Fibroblast of the aortic adventitia (primary cell): ENCODE data around the gene LHX4. TPM values are rescaled to one million over a fixed set of nuclear protein-coding genes. Genes with fewer than 3 reads are reported as not detected.

ENCODE experiments used
- DNase-seq: peaks from one replicate; pipeline ENCODE4 v3.0.0-alpha.2; 2010; ENCODE audit warnings: low read depth
- H3K4me3 ChIP-seq: 2 replicates; pipeline ENCODE4 v1.5.1; 2011; ENCODE audit warnings: low read depth, mild to moderate bottlenecking, control low read depth, low read length, moderate library complexity
- total RNA-seq: library from RNA; depleted of rRNA; stranded (reverse); fragments of >200 nt; gene quantifications from 2 replicates; pipeline ENCODE4 v1.2.3, GENCODE V29; 2012; ENCODE audit warnings: low replicate concordance
- TF ChIP-seq, protein P1 (sequence below): IDR thresholded peaks from 2 replicates; pipeline ENCODE4 v1.5.1; 2011; ENCODE audit warnings: mild to moderate bottlenecking, low read length, control low read depth, inconsistent platforms; ENCODE audit not compliant: insufficient read depth

The LHX4 gene
- total RNA-seq, 1 donor: under 0.01 TPM

DNA sequence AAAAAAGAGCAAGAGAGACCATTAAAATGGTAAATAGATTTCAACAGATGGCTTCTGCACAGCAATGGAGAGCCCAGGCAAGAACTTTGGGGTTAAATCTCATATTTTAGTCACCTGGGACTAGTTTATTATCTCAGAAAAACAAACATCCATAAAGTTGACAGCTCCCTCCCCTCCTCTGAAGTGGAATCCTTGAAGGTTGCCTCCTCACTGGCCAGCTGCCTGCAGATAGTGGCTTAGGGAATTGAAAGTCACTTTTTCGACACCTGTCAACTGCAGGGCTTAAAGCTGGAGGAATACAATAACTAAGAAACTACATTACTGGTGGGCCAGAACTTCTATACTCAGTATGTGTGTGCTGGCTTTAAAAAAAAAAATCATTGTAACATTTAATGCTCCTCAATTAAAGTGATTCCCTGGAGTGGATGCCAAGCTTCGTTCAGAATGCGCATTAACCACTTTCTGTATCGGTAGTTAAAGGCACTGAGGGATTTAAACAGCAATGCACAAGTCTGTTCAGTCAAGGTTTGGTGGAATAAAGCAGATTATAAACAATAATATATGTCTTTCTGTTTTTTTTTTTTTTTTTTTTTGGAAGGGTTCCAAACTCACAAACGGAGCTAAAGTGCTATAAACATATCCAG lies 52.5 kb downstream of the LHX4 start:
- TF ChIP-seq, protein P1, sequence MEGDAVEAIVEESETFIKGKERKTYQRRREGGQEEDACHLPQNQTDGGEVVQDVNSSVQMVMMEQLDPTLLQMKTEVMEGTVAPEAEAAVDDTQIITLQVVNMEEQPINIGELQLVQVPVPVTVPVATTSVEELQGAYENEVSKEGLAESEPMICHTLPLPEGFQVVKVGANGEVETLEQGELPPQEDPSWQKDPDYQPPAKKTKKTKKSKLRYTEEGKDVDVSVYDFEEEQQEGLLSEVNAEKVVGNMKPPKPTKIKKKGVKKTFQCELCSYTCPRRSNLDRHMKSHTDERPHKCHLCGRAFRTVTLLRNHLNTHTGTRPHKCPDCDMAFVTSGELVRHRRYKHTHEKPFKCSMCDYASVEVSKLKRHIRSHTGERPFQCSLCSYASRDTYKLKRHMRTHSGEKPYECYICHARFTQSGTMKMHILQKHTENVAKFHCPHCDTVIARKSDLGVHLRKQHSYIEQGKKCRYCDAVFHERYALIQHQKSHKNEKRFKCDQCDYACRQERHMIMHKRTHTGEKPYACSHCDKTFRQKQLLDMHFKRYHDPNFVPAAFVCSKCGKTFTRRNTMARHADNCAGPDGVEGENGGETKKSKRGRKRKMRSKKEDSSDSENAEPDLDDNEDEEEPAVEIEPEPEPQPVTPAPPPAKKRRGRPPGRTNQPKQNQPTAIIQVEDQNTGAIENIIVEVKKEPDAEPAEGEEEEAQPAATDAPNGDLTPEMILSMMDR: no peak
- H3K4me3 ChIP-seq: no peak overlapping the region
- DNase-seq: no peak

- TF ChIP-seq, protein P1: no peak
- DNase-seq: no peak
- no peak overlapping the region for H3K4me3 ChIP-seq
These were observed 53.0 kb downstream of the LHX4 start for GRCh38 chr1:180283098-180283497.

- TF ChIP-seq, protein P1: no peak
- H3K4me3 ChIP-seq: no peak overlapping the region
- no peak for DNase-seq
These were observed 56.4 kb downstream of the LHX4 start for GRCh38 chr1:180286417-180286816.

DNA sequence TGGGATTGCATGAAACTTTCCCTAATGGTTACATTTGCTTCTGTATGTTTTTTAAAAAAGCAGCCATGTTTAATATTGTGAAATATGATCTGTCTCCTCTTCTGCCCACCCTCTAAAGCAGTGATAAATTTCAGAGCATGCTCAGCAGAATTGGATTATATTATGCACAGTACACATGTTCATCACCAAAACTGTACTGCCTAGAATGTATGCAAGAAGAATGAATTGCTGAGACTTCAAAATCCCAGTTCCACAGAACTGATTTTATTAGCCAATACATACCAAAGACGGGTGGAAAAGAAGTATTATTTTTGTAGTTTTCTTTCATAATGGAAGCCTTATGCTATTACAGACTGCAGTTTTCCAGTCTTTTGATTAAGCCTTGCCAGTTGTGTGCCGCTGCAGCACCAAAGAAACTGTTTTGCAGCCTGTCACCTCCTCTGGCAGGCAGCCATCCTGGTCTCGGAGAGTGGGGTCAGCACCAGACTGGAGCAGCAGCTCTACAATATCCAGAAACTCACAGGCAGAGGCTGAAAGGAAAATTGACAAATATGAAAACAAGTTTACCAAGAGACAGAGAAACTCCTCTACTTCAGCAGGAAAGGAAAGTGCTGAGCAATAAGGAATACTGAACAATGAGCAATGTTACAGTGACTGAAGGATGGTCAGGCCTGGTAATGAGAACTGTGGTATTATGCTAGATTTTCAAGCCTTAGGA lies 58.1 kb downstream of the LHX4 start:
- H3K4me3 ChIP-seq: no peak overlapping the region
- no peak for DNase-seq
- TF ChIP-seq, protein P1: no peak

DNA sequence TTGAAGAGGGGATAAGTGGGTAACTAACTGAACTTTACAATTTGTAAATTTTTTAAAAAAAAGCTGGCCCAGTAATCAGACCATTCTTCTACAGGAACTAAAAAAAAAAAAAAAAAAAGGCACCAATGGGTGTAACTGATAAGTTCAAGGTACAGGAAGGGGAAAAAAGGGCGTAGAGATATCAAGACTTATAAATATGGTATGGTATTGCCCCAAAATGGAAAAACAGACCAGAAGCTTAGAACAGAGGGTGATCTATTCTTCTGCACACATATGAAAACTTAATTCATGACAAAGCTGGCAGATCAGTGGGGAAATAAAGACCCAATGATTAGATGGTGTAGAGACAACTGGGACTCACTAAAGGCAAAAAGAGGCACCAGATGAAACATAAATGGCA lies 58.9 kb downstream of the LHX4 start:
- DNase-seq: no peak
- no peak overlapping the region for H3K4me3 ChIP-seq
- TF ChIP-seq, protein P1: no peak

DNA sequence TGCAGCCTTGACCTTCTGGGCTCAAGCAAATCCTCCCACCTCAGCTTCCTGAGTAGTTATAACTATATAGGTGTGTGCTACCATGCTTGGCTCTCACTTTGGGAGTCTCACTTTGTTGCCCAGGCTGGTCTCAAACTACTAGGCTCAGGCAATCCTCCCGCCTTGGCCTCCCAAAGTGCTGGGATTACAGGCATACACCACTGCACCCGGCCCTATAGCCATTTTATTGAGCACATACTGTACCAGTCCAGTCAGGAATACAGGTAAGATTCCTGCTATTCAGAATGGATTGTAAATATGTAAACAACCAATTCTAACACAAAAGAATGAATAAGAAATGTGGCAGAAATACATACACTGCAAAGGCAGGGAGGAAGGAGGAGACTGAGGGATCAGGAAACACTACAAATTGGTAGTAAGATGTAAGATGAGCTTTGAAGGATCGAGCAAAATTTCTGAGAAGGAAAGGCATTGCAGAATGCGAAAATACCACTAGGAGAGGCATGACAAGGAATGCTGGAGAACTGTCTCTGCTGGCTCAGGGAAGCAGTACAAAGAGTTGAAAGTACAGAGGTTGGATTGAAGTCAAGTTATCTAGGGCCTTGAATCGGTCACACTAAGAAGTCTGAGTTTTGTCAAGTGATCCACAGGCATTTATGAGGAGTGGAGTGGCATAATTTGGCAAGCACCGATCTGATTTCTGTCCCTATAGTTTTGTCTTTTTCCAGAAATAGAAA lies 60.4 kb downstream of the LHX4 start:
- H3K4me3 ChIP-seq: no peak overlapping the region
- TF ChIP-seq, protein P1: no peak
- DNase-seq: no peak
